ENCODE results near the gene KDM4C.

Gene KDM4C

GRCh38 chr9:7104625-7105024 lies 346.9 kb downstream of the KDM4C start:
- Mint-ChIP-seq H3K36me3 (ENCODE audit: low read depth) (peaks cover 32% of the 10 kb centered on the region), H3K27me3 (ENCODE audit: low read depth, poor library complexity) (peaks cover 4% of the 10 kb centered on the region), H3K9me3 (peaks cover 16% of the 10 kb centered on the region), H3K4me1 (peaks cover 22% of the 10 kb centered on the region), H3K4me3 (no peak overlapping the region), H3K27ac (no peak overlapping the region)
- TF ChIP-seq, protein P1, sequence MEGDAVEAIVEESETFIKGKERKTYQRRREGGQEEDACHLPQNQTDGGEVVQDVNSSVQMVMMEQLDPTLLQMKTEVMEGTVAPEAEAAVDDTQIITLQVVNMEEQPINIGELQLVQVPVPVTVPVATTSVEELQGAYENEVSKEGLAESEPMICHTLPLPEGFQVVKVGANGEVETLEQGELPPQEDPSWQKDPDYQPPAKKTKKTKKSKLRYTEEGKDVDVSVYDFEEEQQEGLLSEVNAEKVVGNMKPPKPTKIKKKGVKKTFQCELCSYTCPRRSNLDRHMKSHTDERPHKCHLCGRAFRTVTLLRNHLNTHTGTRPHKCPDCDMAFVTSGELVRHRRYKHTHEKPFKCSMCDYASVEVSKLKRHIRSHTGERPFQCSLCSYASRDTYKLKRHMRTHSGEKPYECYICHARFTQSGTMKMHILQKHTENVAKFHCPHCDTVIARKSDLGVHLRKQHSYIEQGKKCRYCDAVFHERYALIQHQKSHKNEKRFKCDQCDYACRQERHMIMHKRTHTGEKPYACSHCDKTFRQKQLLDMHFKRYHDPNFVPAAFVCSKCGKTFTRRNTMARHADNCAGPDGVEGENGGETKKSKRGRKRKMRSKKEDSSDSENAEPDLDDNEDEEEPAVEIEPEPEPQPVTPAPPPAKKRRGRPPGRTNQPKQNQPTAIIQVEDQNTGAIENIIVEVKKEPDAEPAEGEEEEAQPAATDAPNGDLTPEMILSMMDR (IDR thresholded peaks at IDR 0.05): no peak
- no peak for DNase-seq

DNA sequence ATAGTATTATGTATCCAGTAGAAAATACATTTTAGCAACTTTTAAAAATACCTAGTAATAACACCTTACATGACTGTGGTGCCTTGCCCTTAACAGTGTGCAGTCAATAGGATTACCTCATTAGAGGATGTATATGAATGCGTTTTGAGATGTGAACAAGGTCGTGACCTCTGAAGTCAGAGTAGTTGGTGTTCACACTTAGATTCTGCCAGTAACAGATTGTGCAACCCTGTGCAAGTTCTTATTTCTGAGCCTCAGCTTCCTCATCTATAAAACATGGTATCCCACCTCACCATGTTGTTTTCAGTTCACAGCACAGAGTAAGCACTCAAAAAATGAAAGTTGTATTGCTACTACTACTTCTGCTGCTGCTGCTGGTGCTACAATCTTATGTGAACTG lies 347.3 kb downstream of the KDM4C start:
- Mint-ChIP-seq H3K27ac (no peak overlapping the region), H3K4me1 (peaks cover 25% of the 10 kb centered on the region), H3K36me3 (ENCODE audit: low read depth) (peaks cover 37% of the 10 kb centered on the region), H3K4me3 (no peak overlapping the region), H3K9me3 (peaks cover 16% of the 10 kb centered on the region), H3K27me3 (ENCODE audit: low read depth, poor library complexity) (peaks cover 4% of the 10 kb centered on the region)
- TF ChIP-seq, protein P1 (IDR thresholded peaks at IDR 0.05): no peak
- DNase-seq: no peak

- peaks cover 9% of the 10 kb centered on the region for H3K9me3 Mint-ChIP-seq
- TF ChIP-seq, protein P1 (IDR thresholded peaks at IDR 0.05): no peak
- peaks cover 37% of the 10 kb centered on the region for H3K36me3 Mint-ChIP-seq (ENCODE audit: low read depth)
Observed at GRCh38 chr9:7108936-7109335, 351.2 kb downstream of the KDM4C start.

DNA sequence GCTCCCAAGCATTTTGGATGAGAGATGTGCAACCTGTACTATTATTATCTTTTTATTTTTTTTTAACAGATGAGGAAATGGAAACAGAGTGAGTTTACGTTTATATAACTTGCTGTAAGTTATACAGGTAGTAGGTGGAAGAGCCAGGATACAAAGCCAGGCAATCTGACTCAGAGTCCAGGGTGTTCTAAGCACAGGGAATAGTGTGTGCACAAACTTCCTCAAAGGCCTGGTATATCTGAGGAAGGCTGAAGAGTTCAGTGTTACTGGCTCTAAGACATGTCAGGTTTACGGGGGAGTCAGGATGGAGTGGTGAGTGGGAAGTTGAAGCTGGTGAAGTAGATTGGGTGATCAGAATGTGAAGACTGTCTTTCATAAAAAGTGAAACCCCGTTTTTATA lies 353.6 kb downstream of the KDM4C start:
- TF ChIP-seq, protein P1 (IDR thresholded peaks at IDR 0.05): no peak
- no peak for DNase-seq
- Mint-ChIP-seq H3K27ac (no peak overlapping the region), H3K27me3 (ENCODE audit: low read depth, poor library complexity) (peaks cover 4% of the 10 kb centered on the region), H3K9me3 (peaks cover 9% of the 10 kb centered on the region), H3K36me3 (ENCODE audit: low read depth) (peaks cover 30% of the 10 kb centered on the region), H3K4me3 (no peak overlapping the region), H3K4me1 (peaks cover 4% of the 10 kb centered on the region)

More at GRCh38 chr9:7108936-7109335, 351.2 kb downstream of the KDM4C start:
- Mint-ChIP-seq H3K4me3 (no peak overlapping the region), H3K27ac (no peak overlapping the region), H3K4me1 (peaks cover 14% of the 10 kb centered on the region), H3K27me3 (ENCODE audit: low read depth, poor library complexity) (peaks cover 4% of the 10 kb centered on the region)
- no peak for DNase-seq

DNA sequence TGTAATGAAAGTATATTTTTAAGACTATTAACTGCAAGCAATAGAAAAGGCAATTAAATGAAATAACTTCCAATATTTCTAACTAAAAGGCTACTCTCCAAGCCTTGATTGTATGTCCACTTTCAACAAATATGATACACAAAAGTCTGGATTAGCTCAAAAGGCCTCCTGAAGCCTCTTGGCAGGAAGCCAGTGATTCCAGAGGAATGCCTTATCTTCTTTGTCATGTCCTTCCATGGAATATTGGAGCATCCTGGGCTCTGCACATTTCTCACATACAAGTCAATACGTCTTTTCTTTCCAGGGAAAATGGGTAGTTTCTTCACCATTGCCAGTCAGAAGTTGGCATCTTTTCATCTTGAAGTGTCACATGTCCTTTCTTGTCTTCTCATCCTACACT lies 357.8 kb downstream of the KDM4C start:
- TF ChIP-seq, protein P1 (IDR thresholded peaks at IDR 0.05): no peak
- peaks cover 10% of the 10 kb centered on the region for H3K36me3 Mint-ChIP-seq (ENCODE audit: low read depth)
- no peaks in the 10 kb centered on the region for H3K9me3 Mint-ChIP-seq
- no peaks in the 10 kb centered on the region for H3K27me3 Mint-ChIP-seq (ENCODE audit: low read depth, poor library complexity)
- H3K4me1 Mint-ChIP-seq: peaks cover 6% of the 10 kb centered on the region
- no peak for DNase-seq
- H3K4me3 Mint-ChIP-seq: no peak overlapping the region
- no peak overlapping the region for H3K27ac Mint-ChIP-seq

GRCh38 chr9:7117676-7118561 lies 360.1 kb downstream of the KDM4C start:
- H3K27me3 Mint-ChIP-seq (ENCODE audit: low read depth, poor library complexity): no peaks in the 10 kb centered on the region

More at GRCh38 chr9:7117676-7118561, 360.1 kb downstream of the KDM4C start:
- H3K4me3 Mint-ChIP-seq: no peak overlapping the region
- TF ChIP-seq, protein P1 (IDR thresholded peaks at IDR 0.05): no peak
- no peaks in the 10 kb centered on the region for H3K9me3 Mint-ChIP-seq
- no peak for DNase-seq
- no peaks in the 10 kb centered on the region for H3K36me3 Mint-ChIP-seq (ENCODE audit: low read depth)
- no peak overlapping the region for H3K27ac Mint-ChIP-seq
- peaks cover 6% of the 10 kb centered on the region for H3K4me1 Mint-ChIP-seq

Measured in nephron progenitor cell (in vitro differentiated cells).